Peyer's patch (tissue), 4 donors: ENCODE data around the gene COX17. TPM values are rescaled to one million over a fixed set of nuclear protein-coding genes. Genes with fewer than 3 reads are reported as not detected.

Source experiments
- DNase-seq, 3 donors: peaks; one replicate each; pipeline ENCODE4 v3.0.0-alpha.2; 2017 to 2019
- H3K27ac ChIP-seq, 4 donors: fragments of 200-600 bp; sonication (generic); one replicate each; pipeline ENCODE4 v1.5.1; 2016 to 2019
- H3K27me3 ChIP-seq, 2 donors: fragments of 200-600 bp; sonication (generic); one replicate each; pipeline ENCODE4 v1.5.1; 2019
- H3K36me3 ChIP-seq, 3 donors: fragments of 200-600 bp; sonication (generic); one replicate each; pipeline ENCODE4 v1.5.1; 2016 to 2019
- H3K4me1 ChIP-seq, 4 donors: fragments of 200-600 bp; sonication (generic); one replicate each; pipeline ENCODE4 v1.5.1; 2016 to 2019
- H3K4me3 ChIP-seq, 4 donors: fragments of 200-600 bp; sonication (generic); 1 replicate in 3 of 4; 2 replicates in 1 of 4; pipeline ENCODE4 v1.5.1; 2016 to 2019; ENCODE audit warnings: mild to moderate bottlenecking in 1 of 4
- H3K9me3 ChIP-seq, 4 donors: fragments of 200-600 bp; sonication (generic); one replicate each; pipeline ENCODE4 v1.5.1; 2016 to 2019; ENCODE audit warnings: mild to moderate bottlenecking in 1 of 4
- CTCF ChIP-seq, 6 experiments: fragments of 450-650 bp in 4 of 6; fragments of 200-600 bp in 2 of 6; sonication (generic) in 1 of 6; IDR thresholded peaks; one replicate each; pipeline ENCODE4 v1.5.1; 2017 to 2019; ENCODE audit warnings: antibody characterized with exemption in 6 of 6, mild to moderate bottlenecking in 3 of 6, moderate library complexity in 1 of 6
- POLR2A ChIP-seq, 2 donors: fragments of 450-650 bp; IDR thresholded peaks; one replicate each; pipeline ENCODE4 v1.5.1; 2017; ENCODE audit warnings: antibody characterized with exemption in 2 of 2, mild to moderate bottlenecking in 2 of 2, moderate library complexity in 2 of 2
- total RNA-seq, 4 donors: library from RNA; depleted of rRNA; stranded (reverse); fragments of >200 nt; gene quantifications; one replicate each; pipeline ENCODE4 v1.1.0, GENCODE V29; 2016

Gene COX17
- total RNA-seq, 4 donors from 2014 or later: 30.9 to 57.8 (median 44.8) TPM

DNA sequence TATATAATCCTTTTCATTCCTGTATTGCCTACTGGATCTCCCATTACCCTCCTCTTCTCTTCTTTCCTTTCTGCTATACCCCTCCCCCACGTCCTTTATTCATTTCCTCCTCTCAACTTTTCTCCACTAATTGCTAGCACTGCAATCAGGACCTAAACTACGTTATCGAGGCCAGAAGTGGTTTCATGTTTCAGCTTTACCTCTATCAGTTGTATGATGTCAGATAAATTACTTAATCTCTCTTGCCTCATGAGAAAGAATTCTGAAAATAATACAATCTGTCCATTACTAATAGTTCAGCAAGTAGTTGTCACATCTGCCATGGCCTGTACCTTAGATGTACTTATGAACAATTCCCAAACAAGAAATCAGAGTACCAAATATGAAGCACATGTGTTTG lies 27.4 kb downstream of the COX17 start:
- no peaks in the 10 kb centered on the region for H3K27me3 ChIP-seq
- H3K4me3 ChIP-seq: no peak overlapping the region
- TF ChIP-seq CTCF (IDR thresholded peaks at IDR 0.05) (no peak), POLR2A (IDR thresholded peaks at IDR 0.05) (no peak)
- no peaks in the 10 kb centered on the region for H3K4me1 ChIP-seq
- no peak for DNase-seq
- H3K36me3 ChIP-seq: no peaks in the 10 kb centered on the region
- H3K9me3 ChIP-seq: no peaks in the 10 kb centered on the region
- no peak overlapping the region for H3K27ac ChIP-seq

- no peak overlapping the region for H3K4me3 ChIP-seq
- no peaks in the 10 kb centered on the region for H3K36me3 ChIP-seq
- no peaks in the 10 kb centered on the region for H3K4me1 ChIP-seq
- DNase-seq: no peak
- no peaks in the 10 kb centered on the region for H3K27me3 ChIP-seq
- H3K27ac ChIP-seq: peak overlapping the region; percentile 12 to 60 (median 36)
- no peaks in the 10 kb centered on the region for H3K9me3 ChIP-seq
- TF ChIP-seq CTCF (IDR thresholded peaks at IDR 0.05): no peak
- TF ChIP-seq POLR2A (IDR thresholded peaks at IDR 0.05): no peak
Observed at GRCh38 chr3:119647843-119648575, 29.2 kb downstream of the COX17 start.

GRCh38 chr3:119647171-119647570 lies 30.0 kb downstream of the COX17 start:
- H3K36me3 ChIP-seq: no peaks in the 10 kb centered on the region
- H3K4me1 ChIP-seq: no peaks in the 10 kb centered on the region
- H3K27me3 ChIP-seq: no peaks in the 10 kb centered on the region
- H3K4me3 ChIP-seq: no peak overlapping the region
- peak overlapping the region in 3 of 4 donors; percentile 13 to 60 (median 59) for H3K27ac ChIP-seq
- TF ChIP-seq CTCF (IDR thresholded peaks at IDR 0.05) (no peak), POLR2A (IDR thresholded peaks at IDR 0.05) (no peak)
- DNase-seq: no peak
- no peaks in the 10 kb centered on the region for H3K9me3 ChIP-seq

DNA sequence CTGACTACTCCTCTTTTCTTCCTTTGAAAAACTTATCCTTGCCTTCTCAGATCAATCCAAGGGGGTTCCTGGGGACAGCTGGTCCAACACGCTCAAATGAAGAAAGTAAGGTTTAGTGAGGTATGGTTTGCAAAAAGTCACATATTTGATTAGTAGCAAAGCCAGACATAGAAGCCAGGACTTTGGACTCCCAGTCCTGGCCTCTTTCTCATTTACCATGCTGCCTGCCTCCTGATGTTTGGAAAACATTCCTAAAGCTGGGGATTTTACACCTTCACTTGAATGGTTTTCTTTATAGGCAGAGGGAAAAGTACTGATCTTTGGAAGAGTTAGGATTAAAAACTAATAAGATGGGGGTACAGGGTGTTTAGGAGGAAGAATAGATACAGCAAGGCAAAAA lies 31.4 kb downstream of the COX17 start:
- DNase-seq: no peak
- Histone ChIP-seq H3K27ac (no peak overlapping the region), H3K4me3 (no peak overlapping the region), H3K4me1 (no peaks in the 10 kb centered on the region), H3K27me3 (no peaks in the 10 kb centered on the region), H3K9me3 (no peaks in the 10 kb centered on the region), H3K36me3 (no peaks in the 10 kb centered on the region)
- TF ChIP-seq CTCF (IDR thresholded peaks at IDR 0.05) (no peak), POLR2A (IDR thresholded peaks at IDR 0.05) (no peak)

DNA sequence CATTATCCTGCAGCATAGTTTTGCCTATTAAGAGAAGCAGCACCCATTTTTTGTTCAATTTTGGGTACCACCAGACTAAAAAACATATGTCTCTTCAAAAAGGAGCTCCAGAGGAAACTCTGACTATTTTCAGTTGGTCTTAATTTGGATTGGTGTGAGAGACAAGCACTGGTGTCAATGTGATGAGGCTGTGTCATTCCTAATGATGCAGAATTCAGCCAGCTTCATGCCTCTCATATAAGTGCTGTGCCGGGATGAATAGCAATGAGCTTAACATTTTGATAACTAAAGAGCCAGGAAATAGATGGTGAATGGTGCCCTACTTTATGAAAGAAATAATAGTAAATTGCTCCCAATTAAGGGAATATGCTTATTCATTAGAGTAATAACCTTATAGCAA lies 32.7 kb downstream of the COX17 start:
- H3K36me3 ChIP-seq: no peaks in the 10 kb centered on the region
- H3K27ac ChIP-seq: no peak overlapping the region
- DNase-seq: no peak
- no peak overlapping the region for H3K4me3 ChIP-seq
- H3K9me3 ChIP-seq: no peaks in the 10 kb centered on the region
- no peaks in the 10 kb centered on the region for H3K27me3 ChIP-seq
- no peak for TF ChIP-seq CTCF (IDR thresholded peaks at IDR 0.05)
- no peak for TF ChIP-seq POLR2A (IDR thresholded peaks at IDR 0.05)
- H3K4me1 ChIP-seq: no peaks in the 10 kb centered on the region
